ENCODE results near the gene UBN2.
A peak's percentile ranks its signal among the peaks of the same experiment; 100 is the strongest.

The UBN2 gene

DNA sequence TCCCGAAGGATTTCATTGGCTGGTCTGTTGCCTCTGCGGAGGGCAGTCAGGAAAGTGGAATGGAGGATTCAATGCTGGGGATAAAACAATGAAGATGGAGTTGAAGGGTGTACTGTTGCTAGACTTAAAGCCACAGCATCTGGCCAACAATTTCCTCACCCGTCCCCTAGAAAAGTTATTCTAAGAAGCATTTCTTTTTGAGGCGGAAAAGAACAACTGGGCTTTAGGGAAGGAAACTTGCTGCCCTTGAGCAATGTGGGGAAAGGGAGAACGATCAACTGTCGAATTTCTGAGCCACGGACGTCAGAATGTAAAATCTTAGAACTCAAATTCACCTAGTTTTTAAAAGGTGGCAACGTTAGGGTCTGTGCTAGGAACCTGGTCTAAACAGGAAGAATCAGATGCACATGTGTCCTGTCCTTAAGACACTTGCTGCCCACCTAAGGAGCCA lies 110.8 kb downstream of the UBN2 start:
- DNase-seq (ENCODE audit: low read depth): peak; percentile 70
- TF ChIP-seq, protein P1, sequence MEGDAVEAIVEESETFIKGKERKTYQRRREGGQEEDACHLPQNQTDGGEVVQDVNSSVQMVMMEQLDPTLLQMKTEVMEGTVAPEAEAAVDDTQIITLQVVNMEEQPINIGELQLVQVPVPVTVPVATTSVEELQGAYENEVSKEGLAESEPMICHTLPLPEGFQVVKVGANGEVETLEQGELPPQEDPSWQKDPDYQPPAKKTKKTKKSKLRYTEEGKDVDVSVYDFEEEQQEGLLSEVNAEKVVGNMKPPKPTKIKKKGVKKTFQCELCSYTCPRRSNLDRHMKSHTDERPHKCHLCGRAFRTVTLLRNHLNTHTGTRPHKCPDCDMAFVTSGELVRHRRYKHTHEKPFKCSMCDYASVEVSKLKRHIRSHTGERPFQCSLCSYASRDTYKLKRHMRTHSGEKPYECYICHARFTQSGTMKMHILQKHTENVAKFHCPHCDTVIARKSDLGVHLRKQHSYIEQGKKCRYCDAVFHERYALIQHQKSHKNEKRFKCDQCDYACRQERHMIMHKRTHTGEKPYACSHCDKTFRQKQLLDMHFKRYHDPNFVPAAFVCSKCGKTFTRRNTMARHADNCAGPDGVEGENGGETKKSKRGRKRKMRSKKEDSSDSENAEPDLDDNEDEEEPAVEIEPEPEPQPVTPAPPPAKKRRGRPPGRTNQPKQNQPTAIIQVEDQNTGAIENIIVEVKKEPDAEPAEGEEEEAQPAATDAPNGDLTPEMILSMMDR (IDR thresholded peaks at IDR 0.05; ENCODE audit: low read depth, low read length, missing control alignments): no peak
- peak overlapping the region; percentile 90 for H3K4me3 ChIP-seq (ENCODE audit: low read depth, low read length)

DNA sequence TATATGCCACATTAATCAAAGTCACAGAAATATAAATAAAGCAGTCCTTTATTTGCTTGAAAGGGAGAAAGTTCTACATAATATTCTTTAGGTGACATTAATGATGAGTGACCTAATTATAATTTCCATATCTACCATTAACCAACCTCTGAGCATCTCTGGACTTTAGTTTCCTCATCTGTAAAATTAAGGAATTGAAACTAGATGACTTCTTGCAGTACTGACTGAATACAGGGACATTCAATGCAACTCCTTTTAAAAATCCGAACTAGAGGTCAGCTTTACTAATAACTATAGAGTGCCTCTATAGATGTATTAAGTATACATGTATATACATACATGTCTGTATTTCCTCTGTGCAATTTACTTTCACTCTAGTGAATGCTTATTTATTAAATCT lies 114.0 kb downstream of the UBN2 start:
- no peak overlapping the region for H3K4me3 ChIP-seq (ENCODE audit: low read depth, low read length)
- DNase-seq (ENCODE audit: low read depth): no peak
- TF ChIP-seq, protein P1 (IDR thresholded peaks at IDR 0.05; ENCODE audit: low read depth, low read length, missing control alignments): no peak

DNA sequence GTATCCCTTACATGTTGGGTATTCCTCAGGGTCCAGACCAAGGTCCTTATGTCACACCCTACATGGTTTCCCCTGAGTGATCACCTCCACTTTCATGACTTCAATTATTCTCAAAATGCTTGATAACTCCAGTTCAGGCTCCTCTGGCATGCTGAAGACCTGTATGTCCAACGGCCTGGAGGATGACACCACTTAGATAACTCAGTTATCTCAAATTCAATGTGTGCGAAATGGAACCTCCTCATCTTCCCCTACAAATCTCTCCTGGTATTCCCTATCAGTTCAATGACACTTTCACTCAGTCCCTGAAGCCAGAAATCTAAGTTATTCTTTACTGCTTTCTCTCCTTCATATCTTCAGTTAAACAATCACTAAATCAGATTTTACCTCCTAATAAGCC lies 120.0 kb downstream of the UBN2 start:
- no peak for DNase-seq (ENCODE audit: low read depth)
- TF ChIP-seq, protein P1 (IDR thresholded peaks at IDR 0.05; ENCODE audit: low read depth, low read length, missing control alignments): no peak
- H3K4me3 ChIP-seq (ENCODE audit: low read depth, low read length): no peak overlapping the region

DNA sequence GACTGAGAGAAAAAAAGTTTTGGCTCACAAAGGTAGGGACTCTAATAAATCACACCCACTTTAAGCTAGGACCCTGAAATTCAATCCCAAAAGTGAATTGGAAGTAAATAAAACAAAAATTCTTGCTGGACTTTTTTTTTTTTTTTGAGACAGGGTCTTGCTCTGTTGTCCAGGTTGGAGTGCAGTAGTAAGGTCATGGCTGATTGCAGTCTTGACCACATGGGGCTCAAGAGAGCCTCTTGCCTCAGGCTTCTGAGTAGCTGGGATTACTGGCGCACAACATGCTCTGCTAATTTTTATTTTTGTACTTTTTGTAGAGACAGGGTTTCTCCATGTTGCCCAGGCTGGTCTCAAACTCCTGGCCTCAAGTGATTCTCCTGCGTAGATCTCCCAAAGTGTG lies 123.7 kb downstream of the UBN2 start:
- DNase-seq (ENCODE audit: low read depth): no peak
- TF ChIP-seq, protein P1 (IDR thresholded peaks at IDR 0.05; ENCODE audit: low read depth, low read length, missing control alignments): no peak
- no peak overlapping the region for H3K4me3 ChIP-seq (ENCODE audit: low read depth, low read length)

DNA sequence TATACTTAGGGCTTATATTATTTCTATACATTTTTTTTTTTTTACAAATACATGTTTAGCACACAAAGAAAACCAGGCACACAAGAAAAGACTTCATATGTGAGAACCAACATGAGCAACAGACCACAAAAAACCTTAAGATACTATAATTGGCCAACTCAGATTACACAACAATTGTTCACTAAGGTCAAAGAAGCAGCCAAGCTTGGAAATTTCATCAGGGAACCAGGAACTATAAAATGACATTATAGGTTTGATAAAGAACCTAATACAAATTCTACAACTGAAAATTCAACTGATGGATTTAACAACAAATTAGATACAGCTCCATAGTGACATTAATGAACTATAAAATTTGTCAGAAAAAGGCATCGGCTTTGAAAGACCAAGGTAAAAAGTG lies 124.3 kb downstream of the UBN2 start:
- TF ChIP-seq, protein P1 (IDR thresholded peaks at IDR 0.05; ENCODE audit: low read depth, low read length, missing control alignments): no peak
- no peak for DNase-seq (ENCODE audit: low read depth)
- H3K4me3 ChIP-seq (ENCODE audit: low read depth, low read length): no peak overlapping the region

All from GM12864 (cell line).